ENCODE data around the gene SPSB2.

The SPSB2 gene

GRCh38 chr12:6830999-6831398 is 42.1 kb downstream of the SPSB2 start:
- no peak for DNase-seq (ENCODE audit: low spot score)

DNA sequence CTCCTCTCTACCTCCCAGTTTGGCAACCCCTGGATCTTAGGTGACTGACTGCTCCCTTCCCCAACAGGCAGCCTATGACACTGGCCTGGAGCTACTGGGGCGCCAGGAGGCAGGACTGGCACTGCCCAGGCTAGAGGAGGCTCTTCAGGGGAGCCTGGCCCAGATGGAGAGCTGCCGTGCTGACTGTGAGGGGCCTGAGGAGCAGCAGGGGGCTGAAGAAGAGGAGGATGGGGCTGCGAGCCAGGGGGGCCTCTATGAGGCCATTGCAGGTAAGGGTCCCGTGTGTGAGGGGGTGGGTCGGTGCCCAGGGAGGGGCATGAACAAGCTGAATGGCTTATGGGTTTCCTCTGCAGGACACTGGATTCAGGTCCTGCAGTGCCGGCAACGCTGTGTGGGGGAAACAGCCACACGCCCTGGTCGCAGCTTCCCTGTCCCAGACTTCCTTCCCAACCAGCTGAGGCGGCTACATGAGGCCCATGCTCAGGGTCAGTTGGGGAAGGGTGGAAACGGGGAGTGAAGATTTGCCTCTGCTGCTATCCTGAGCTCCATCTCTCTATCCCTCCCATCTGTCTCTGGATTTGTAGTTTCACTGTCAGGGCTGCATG is 42.7 kb downstream of the SPSB2 start:
- DNase-seq (ENCODE audit: low spot score), result no peak

- DNase-seq (ENCODE audit: low spot score), result peak; percentile 83
These were observed 43.4 kb downstream of the SPSB2 start for GRCh38 chr12:6829536-6830220.

DNA sequence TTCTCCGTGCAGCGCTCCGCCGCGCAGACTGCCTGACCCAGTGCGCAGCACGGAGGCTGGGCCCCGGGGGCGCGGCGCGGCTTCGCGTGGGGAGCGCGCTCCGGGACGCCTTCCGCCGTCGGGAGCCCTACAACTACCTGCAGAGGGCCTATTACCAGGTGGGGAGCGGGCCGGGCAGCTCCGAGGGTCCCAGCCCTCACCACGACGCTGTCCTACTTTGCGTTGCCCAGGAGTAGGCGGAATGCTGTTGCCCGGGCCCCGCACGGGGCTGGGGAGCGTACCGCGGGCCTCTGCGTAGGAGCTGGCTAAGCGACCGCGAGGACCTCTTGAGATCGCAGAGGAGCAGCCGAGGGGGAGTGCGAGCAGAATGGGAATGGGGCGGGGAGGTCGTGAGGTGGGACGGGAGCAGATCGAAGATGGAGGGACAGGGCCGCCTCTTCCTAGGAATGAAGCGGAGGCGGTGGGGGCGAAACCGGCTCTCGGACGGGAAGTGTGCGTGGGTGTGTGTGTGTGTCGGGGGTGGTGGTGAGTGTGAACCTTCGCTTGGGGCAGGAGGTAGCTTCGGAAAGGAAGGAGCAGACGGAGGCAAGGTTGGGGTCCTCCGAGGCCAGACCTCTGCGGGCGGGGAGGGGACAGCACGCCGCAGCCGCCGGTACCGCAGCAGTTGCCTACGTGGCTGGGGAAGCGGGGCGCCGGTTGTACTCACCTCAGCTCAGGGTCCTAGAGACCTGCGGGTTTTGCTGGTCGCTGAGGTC is 44.1 kb downstream of the SPSB2 start:
- peak; percentile 82 for DNase-seq (ENCODE audit: low spot score)

DNA sequence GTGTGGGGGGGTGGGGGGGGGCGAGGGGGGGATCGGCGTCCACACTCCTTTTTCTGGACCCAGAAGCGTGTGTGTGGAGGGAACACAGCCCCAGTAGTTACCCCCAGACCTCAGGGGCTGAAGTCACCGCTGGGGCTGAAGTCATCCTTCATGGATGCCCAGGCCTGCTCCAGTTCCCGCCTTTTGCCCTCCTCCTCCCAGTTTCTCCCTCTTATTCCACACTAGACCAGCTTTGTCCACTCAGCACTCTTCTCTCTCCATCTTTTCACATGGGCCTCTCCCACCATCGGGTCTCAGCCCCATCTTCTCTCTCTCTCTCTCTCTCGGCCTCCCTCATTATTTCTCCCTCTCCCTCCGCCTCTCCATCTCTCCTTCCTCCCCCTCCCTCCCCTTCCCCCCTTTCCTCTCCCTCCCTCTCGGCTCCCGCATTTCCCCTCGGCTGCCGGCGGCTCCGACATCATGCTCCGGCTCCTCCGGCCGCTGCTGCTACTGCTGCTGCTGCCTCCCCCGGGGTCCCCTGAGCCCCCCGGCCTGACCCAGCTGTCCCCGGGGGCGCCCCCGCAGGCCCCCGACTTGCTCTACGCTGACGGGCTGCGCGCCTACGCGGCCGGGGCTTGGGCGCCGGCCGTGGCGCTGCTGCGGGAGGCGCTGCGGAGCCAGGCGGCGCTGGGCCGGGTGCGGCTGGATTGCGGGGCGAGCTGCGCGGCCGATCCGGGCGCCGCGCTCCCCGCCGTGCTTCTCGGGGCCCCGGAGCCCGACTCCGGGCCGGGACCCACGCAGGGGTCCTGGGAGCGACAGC is 44.9 kb downstream of the SPSB2 start, which contains the start of gene P3H3:
TSS of gene P3H3 (plus strand) at position 426 of the 799 bp plus-strand sequence. CDS start at position 460, 34 bp downstream.
- DNase-seq (ENCODE audit: low spot score), result peak; percentile 83

DNA sequence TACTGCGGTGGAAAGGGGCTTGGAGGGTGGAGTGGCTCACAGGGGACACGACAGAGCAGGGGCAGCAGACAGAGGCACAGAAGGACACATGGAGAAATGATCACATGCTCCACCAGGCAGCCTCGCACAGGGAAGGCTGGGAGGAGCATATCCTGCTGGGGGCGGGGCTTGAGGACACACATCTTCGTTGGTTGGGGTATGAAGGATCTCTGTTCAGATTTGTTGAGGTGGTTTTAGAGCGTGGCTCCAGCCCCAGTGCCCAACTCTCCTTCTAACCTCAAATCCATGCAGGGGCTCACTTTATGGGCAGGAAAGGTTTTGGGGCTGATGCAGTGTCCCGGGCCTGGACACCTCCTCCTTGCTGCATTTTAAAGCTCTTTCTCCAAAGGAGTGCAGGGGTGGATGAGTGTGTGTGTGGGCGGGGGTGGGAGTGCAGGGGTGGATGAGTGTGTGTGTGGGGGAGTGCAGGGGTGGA is 45.6 kb downstream of the SPSB2 start:
- peak; percentile 91 for DNase-seq (ENCODE audit: low spot score)

DNA sequence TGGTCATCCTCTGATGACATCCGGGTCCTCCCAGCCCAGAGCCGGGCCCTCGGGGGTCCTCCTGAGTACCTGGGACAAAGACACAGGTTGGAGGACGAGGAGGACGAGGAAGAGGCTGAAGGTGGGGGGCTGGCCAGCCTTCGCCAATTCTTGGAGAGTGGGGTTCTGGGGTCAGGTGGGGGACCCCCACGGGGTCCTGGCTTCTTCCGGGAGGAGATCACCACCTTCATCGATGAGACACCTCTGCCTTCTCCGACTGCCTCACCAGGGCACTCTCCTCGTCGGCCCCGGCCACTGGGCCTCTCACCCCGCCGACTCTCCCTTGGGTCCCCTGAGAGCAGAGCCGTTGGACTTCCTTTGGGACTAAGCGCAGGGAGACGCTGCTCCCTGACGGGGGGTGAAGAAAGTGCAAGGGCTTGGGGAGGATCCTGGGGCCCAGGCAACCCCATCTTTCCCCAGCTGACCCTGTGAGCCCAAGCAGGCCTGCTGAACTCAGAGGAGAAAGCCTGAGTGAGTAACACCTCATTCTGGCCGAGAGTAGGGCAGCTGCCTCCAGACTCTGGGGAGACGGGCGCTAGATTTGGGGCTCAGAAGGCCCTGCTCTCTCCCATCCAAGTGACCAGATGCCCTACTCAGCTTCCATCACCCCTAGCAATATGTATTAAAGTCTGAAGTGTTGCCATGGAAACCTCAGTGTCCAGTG is 46.2 kb downstream of the SPSB2 start:
- no peak for DNase-seq (ENCODE audit: low spot score)

DNA sequence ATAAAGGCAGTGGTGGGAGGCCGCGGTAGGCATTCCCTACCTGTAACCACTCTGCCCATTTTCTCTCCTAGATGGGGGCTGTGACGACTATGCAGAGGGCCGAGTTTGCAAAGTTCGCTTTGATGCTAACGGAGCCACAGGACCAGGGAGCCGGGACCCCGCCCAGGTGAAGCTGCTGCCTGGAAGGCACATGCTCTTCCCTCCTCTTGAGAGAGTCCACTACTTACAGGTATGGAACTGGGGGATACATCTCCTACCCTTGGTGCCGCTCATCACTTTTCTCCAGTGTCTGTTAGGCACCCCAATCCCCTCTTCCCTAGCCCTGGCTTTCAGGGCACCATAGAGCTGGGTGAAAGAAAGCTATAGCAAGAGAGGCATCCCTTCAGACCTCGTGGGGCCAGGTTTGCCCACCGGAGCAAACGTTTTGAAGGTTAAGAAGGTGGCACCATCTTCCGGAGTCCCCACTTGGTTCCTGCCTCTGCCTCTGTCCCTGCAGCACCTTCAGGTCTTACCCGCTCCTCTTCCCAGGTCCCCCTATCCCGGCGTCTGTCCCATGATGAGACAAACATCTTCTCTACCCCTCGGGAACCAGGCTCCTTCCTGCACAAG is 46.9 kb downstream of the SPSB2 start:
- peak; percentile 57 for DNase-seq (ENCODE audit: low spot score)

DNA sequence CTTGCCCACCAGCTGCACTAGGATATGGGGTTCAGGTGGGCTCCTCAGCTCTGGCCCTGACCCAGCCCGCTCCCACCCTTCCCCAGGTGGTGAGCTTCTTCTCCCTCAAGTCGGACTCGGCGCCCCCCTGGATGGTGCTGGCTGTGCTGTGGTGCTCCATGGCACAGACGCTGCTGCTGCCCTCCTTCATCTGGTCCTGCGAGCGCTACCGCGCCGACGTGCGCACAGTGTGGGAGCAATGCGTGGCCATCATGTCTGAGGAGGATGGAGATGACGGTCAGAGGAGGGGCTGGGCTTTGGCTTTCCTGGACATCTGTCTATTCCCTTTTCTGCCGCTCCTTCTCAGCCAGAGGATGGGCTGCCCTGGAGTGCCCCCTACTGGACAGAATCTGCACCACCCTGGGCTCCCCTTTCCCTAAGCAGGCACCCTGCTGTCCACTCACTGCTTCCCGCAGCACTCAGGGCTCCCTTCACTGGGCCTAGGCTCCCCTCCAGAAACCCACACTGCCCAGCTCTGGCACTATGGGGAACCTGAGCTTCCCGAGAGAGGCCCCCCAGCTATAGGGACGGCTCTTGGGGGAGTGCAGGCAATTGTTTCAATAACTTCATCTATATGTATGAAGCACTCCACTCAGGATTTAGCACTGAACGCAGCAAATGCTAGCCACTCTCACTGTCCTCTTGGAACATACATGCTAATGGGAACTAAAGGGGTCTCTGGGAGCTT is 47.5 kb downstream of the SPSB2 start:
- peak; percentile 97 for DNase-seq (ENCODE audit: low spot score)

DNA sequence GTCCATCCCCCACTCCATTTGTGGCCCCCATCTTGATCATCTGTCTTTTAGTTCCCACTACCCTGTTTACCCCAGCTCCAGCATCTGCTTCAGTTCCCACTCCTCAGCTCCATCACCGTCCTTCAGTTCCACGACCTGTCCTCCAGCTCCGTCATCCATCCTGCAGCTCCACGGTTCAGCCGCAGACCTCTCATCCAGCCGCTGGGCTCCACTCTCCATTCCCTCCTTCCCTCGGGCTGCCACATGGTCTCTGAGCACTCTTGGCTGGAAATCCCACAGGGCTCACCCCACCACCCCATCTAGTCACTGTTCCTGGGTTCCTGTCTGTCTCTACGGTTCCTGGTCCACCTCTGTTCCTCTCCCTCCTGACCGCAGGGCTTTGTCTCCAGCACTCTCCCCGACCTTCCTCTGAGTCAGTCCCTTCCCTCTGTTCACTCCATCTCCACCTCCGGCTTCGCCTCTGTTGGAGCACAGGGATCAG is 48.2 kb downstream of the SPSB2 start:
- DNase-seq (ENCODE audit: low spot score), result peak; percentile 56

- DNase-seq (ENCODE audit: low spot score), result peak; percentile 47
These were observed 48.9 kb downstream of the SPSB2 start for GRCh38 chr12:6824085-6824775.

DNA sequence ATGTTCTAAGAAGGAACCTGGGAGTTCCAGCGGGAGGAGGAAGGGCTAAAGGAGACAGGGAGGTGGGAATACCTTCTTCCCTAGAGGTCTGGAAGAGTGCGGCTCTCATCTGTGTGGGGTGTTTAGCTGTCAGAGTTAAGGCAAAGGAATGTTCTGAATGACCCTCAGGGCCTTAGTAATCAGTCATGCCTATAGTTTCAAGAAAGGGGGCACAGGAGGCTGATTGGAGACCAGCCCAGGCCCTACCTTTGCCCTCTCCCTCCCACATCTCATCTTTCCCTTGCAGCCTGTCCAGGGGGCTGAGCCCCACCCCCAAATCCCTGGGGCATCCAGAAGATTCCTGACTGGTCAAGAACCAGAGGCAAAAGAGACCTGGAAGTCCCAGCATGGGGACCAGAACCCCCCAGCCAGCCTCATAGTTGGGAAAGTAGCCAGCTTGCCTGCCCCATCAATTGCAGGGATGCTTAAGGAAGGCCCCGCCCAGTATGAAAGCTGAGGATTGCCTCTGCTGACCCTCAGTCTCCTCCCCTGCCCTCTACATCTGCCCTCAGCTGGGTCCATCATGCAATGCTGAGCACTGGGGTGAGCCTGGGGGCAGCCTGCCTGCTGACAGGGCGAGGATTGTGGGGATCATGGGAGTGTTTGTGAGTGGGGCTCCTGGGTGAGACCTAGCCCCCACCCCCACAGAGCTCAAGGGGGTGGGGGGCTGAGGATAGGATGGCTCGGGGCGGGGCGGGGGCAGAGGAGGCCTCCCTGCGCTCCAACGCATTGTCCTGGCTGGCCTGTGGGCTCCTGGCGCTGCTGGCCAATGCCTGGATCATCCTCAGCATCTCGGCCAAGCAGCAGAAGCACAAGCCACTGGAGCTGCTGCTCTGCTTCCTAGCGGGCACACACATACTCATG is 49.7 kb downstream of the SPSB2 start:
- DNase-seq (ENCODE audit: low spot score), result peak; percentile 58

DNA sequence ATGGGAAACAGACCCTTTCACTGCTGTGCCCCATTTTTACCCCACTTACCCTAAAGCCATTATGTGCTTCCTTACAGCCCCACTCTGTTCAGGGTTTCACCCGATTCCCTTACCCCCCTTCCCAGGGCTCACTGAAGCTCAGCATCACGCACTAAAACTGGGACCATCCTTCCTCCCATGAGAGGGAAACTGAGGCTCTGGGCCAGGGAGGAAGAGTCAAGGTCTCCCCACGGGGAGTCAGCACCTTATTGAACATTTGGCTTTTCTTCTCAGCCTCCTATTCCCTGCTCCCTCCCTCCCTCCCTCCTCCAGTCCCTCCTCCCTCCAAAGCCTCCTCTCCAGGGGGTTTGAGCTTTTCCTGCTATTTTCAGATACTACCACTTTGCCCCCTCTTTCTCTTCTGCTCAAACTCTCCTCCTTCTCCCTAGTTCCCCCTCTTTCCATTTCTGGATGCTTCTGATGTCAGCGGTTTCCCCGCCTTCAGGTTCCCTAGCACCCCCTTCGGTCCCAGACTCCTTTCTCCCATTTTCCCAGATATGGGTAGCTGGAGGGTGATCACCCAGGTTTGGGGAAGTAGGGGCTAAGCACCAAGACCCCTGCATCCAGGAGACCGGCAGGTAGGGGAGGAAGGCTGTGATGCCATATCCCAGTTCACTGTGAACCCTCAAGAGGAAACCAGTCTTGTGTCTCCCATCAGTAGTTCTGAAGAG is 50.5 kb downstream of the SPSB2 start:
- DNase-seq (ENCODE audit: low spot score), result peak; percentile 46

- DNase-seq (ENCODE audit: low spot score), result peak; percentile 95
These were observed 51.3 kb downstream of the SPSB2 start, which contains the start of gene GPR162 for GRCh38 chr12:6821591-6822425. Gene GPR162 (plus strand): TSS chr12:6821821. CDS start chr12:6823899, 2,078 bp downstream.
